GM21825 (cell line): ENCODE results near the gene TMEM108.
A peak's percentile ranks its signal among the peaks of the same experiment; 100 is the strongest.

Experiments used
- ATAC-seq: cut with Tn5 transposase; IDR thresholded peaks from one replicate; pipeline ENCODE4 v1.9.1; 2021; ENCODE audit warnings: mild to moderate bottlenecking, moderate library complexity; ENCODE audit not compliant: unreplicated experiment

Gene TMEM108

GRCh38 chr3:133209871-133210550, 171.8 kb downstream of the TMEM108 start:
- no peak for ATAC-seq

GRCh38 chr3:133210656-133211055, 172.5 kb downstream of the TMEM108 start:
- no peak for ATAC-seq

GRCh38 chr3:133211449-133211848, 173.3 kb downstream of the TMEM108 start:
- ATAC-seq = peak; percentile 98

- ATAC-seq = no peak
These were observed 173.7 kb downstream of the TMEM108 start for GRCh38 chr3:133211856-133212255.

- no peak for ATAC-seq
These were observed 175.7 kb downstream of the TMEM108 start for GRCh38 chr3:133213937-133214336.

GRCh38 chr3:133227813-133228212, 189.6 kb downstream of the TMEM108 start:
- no peak for ATAC-seq

- ATAC-seq = no peak
These were observed 192.0 kb downstream of the TMEM108 start for GRCh38 chr3:133230195-133230594.

- no peak for ATAC-seq
These were observed 198.7 kb downstream of the TMEM108 start for GRCh38 chr3:133236901-133237300.

GRCh38 chr3:133237380-133237779, 199.2 kb downstream of the TMEM108 start:
- no peak for ATAC-seq

- no peak for ATAC-seq
These were observed 199.8 kb downstream of the TMEM108 start for GRCh38 chr3:133238015-133238414.

- no peak for ATAC-seq
These were observed 207.9 kb downstream of the TMEM108 start for GRCh38 chr3:133246119-133246518.

- no peak for ATAC-seq
These were observed 208.6 kb downstream of the TMEM108 start for GRCh38 chr3:133246773-133247172.

GRCh38 chr3:133248389-133248788, 210.2 kb downstream of the TMEM108 start:
- no peak for ATAC-seq

- no peak for ATAC-seq
These were observed 211.3 kb downstream of the TMEM108 start for GRCh38 chr3:133249490-133249889.

- ATAC-seq = no peak
These were observed 216.0 kb downstream of the TMEM108 start for GRCh38 chr3:133254151-133254550.

GRCh38 chr3:133254716-133255115, 216.5 kb downstream of the TMEM108 start:
- no peak for ATAC-seq

- ATAC-seq = peak; percentile 70
These were observed 218.7 kb downstream of the TMEM108 start for GRCh38 chr3:133256787-133257483.

GRCh38 chr3:133258358-133258757, 220.2 kb downstream of the TMEM108 start:
- no peak for ATAC-seq

GRCh38 chr3:133259767-133260166, 221.6 kb downstream of the TMEM108 start:
- no peak for ATAC-seq

- ATAC-seq = no peak
These were observed 224.1 kb downstream of the TMEM108 start for GRCh38 chr3:133262333-133262732.

- no peak for ATAC-seq
These were observed 226.7 kb downstream of the TMEM108 start for GRCh38 chr3:133264920-133265319.

GRCh38 chr3:133268726-133269134, 230.5 kb downstream of the TMEM108 start:
- ATAC-seq = no peak
